ENCODE results near the gene RAD1.
"Not testable (repeated sequence)": the region's sequence is repeated elsewhere in the genome, so short reads cannot be mapped to it uniquely, and the experiment has no call there.

RAD1 gene

GRCh38 chr5:34915139-34915855 is at the start of gene RAD1, which contains the start of gene BRIX1:
Gene RAD1 (minus strand): TSS chr5:34915504. CDS start chr5:34914892, 612 bp downstream.
Gene BRIX1 (plus strand): TSS chr5:34915711. CDS start chr5:34915739, 28 bp downstream.
- peak; percentile 89 for DNase-seq (ENCODE audit: low read depth)

GRCh38 chr5:34959323-34959722 is 44.0 kb upstream of the RAD1 start:
- DNase-seq (ENCODE audit: low read depth), result no peak

GRCh38 chr5:34957857-34958690 is 42.8 kb upstream of the RAD1 start:
- no peak for DNase-seq (ENCODE audit: low read depth)

GRCh38 chr5:34957321-34957720 is 42.0 kb upstream of the RAD1 start:
- DNase-seq (ENCODE audit: low read depth), result no peak

- no peak for DNase-seq (ENCODE audit: low read depth)
These were observed 29.2 kb upstream of the RAD1 start for GRCh38 chr5:34944460-34945047.

- no peak for DNase-seq (ENCODE audit: low read depth)
These were observed 28.7 kb upstream of the RAD1 start for GRCh38 chr5:34944044-34944443.

GRCh38 chr5:34941936-34942335 is 26.6 kb upstream of the RAD1 start:
- DNase-seq (ENCODE audit: low read depth), result no peak

GRCh38 chr5:34932947-34933346 is 17.6 kb upstream of the RAD1 start:
- no peak for DNase-seq (ENCODE audit: low read depth)

- no peak for DNase-seq (ENCODE audit: low read depth)
These were observed 15.6 kb upstream of the RAD1 start for GRCh38 chr5:34930870-34931269.

GRCh38 chr5:34930462-34930844 is 15.1 kb upstream of the RAD1 start:
- DNase-seq (ENCODE audit: low read depth), result no peak

GRCh38 chr5:34929720-34930461 is 14.6 kb upstream of the RAD1 start:
- DNase-seq (ENCODE audit: low read depth), result peak; percentile 74

GRCh38 chr5:34929134-34929719 is 13.9 kb upstream of the RAD1 start, which contains the start of gene DNAJC21:
Gene DNAJC21 (plus strand): TSS chr5:34929559. CDS start chr5:34929820, 261 bp downstream.
- peak; percentile 96 for DNase-seq (ENCODE audit: low read depth)

GRCh38 chr5:34928267-34928666 is 13.0 kb upstream of the RAD1 start:
- DNase-seq (ENCODE audit: low read depth), result no peak

- no peak for DNase-seq (ENCODE audit: low read depth)
These were observed 12.5 kb upstream of the RAD1 start for GRCh38 chr5:34927785-34928184.

- DNase-seq (ENCODE audit: low read depth), result no peak
These were observed 11.1 kb upstream of the RAD1 start for GRCh38 chr5:34926318-34926888.

- no peak for DNase-seq (ENCODE audit: low read depth)
These were observed 9.1 kb upstream of the RAD1 start for GRCh38 chr5:34924462-34924765.

- DNase-seq (ENCODE audit: low read depth), result no peak
These were observed 8.6 kb upstream of the RAD1 start for GRCh38 chr5:34923694-34924461.

- not testable (repeated sequence) for DNase-seq (ENCODE audit: low read depth)
These were observed 8.0 kb upstream of the RAD1 start for GRCh38 chr5:34923256-34923655.

- no peak for DNase-seq (ENCODE audit: low read depth)
These were observed 3.8 kb upstream of the RAD1 start for GRCh38 chr5:34919077-34919476.

- no peak for DNase-seq (ENCODE audit: low read depth)
These were observed 2.7 kb upstream of the RAD1 start for GRCh38 chr5:34918025-34918424.

- no peak for DNase-seq (ENCODE audit: low read depth)
These were observed 1.2 kb upstream of the RAD1 start for GRCh38 chr5:34916518-34916917.

Measured in activated T-helper 9 cell treated with anti-CD3 and anti-CD28 coated beads, Interleukin-2, amount 50 U/mL, for 16 hours (primary cell).